WI38 (cell line): Measurements from ENCODE around the gene COL13A1.

ENCODE experiments used
- H3K4me3 ChIP-seq: 2 replicates; pipeline ENCODE4 v1.5.1; 2011; ENCODE audit warnings: low read depth, mild to moderate bottlenecking, control low read depth, low read length
- CTCF ChIP-seq: IDR thresholded peaks from 2 replicates; pipeline ENCODE4 v1.5.1; 2012; ENCODE audit warnings: low read depth, mild to moderate bottlenecking, control low read depth, low read length

The COL13A1 gene

GRCh38 chr10:69818676-69819239 lies 17.1 kb downstream of the COL13A1 start:
- no peak for TF ChIP-seq CTCF
- no peak overlapping the region for H3K4me3 ChIP-seq

DNA sequence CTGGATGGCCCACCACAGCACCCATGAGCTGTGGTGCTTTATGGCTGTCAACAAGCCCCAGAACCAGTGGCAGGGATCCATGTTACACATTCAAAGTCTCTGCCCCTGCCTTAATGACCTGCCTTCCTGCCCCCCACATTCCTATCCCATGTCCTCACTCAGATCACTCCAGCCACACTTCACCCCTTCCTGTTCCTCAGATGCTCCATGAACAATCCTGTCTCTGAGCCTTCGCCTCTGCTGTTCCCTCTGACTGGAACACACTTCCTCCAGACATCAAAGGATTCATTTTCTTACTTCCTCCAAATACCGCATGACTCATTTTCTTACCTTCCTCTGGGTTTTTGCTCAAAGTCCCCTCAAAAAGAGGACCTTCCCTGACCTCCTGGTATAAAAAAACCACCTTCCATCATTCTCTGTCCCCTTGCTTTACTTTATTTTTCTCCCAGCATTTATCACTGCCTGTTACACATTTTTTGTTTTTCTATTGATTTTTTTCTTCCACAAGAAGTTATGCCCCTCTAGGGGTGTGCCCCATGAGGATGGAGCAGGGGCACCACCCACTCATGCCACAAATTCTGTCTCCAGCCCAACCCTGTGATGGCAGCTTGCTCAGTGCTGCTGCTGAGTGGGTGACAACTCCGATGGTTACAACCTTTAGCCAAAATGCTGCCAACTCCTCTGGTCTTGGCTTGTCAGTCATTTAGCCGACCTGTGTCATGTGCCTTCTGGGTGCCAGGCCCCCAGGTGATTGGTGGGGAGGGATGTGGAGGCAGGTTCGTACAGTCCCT lies 18.2 kb downstream of the COL13A1 start:
- TF ChIP-seq CTCF: no peak
- no peak overlapping the region for H3K4me3 ChIP-seq

DNA sequence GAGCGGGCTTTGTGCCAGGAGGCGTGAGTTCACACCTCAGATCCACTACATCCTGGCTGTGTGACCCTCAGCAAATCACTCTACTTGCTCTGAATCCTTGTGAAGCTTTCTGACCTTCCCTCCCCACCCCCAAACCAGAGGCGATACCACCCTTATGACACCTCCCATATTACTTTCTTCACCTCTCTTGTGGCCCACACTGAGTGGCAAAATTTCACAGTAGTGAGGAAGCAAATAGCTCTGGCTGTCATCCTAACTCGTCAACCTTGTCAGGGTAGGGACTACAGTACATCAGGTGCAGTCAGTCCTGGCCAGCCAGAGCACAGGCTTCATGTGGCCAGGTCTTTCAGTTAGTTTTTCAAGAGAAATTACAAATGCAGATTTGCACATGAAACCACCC lies 19.1 kb downstream of the COL13A1 start:
- no peak for TF ChIP-seq CTCF

DNA sequence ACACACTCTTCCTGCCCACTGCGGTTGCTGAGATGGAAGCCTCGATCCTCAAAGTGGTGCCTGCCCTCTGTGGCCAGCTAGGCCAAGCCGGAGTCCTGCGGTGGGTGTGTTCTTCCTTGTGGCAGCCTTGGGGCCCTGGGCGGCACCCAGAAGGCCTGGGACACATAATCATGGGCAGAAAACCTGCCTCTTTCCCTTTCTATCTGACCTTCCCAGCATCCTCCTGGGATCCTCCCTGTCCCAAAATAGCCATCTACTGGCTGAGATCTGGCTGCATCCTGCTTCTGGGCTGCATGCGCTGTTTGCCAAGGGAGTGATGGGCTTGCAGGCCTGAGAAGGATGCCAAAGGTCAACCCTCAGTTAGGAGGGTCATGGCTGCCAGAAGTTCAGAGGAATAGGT lies 23.9 kb downstream of the COL13A1 start:
- H3K4me3 ChIP-seq: no peak overlapping the region
- no peak for TF ChIP-seq CTCF

More for the DNA sequence above, 19.1 kb downstream of the COL13A1 start:
- H3K4me3 ChIP-seq: no peak overlapping the region

GRCh38 chr10:69826094-69826493 lies 24.4 kb downstream of the COL13A1 start:
- no peak for TF ChIP-seq CTCF
- no peak overlapping the region for H3K4me3 ChIP-seq

- TF ChIP-seq CTCF: no peak
- H3K4me3 ChIP-seq: no peak overlapping the region
These were observed 25.3 kb downstream of the COL13A1 start for GRCh38 chr10:69826789-69827554.
